Mesenchymal stem cell (in vitro differentiated cells and primary cell): ENCODE measurements around the gene CCT8.

Source experiments
- DNase-seq: peaks from one replicate; pipeline ENCODE4 v3.0.0-alpha.2; 2013
- H2AFZ ChIP-seq: one replicate; pipeline ENCODE4 v1.6.1; 2013; ENCODE audit warnings: low read depth, mild to moderate bottlenecking, control low read depth, inconsistent platforms, low read length, moderate library complexity
- H2AK5ac ChIP-seq: 2 replicates; pipeline ENCODE4 v1.6.1; 2013; ENCODE audit warnings: low read length, moderate library complexity, mild to moderate bottlenecking, inconsistent platforms; ENCODE audit not compliant: severe bottlenecking
- H2BK120ac ChIP-seq: one replicate; pipeline ENCODE4 v1.6.1; 2013; ENCODE audit warnings: low read depth, mild to moderate bottlenecking, inconsistent platforms, low read length, moderate library complexity
- H2BK12ac ChIP-seq, 2 experiments: one replicate each; pipeline ENCODE4 v1.6.1; 2013; ENCODE audit warnings: inconsistent platforms in 2 of 2, low read length in 2 of 2, mild to moderate bottlenecking in 2 of 2, moderate library complexity in 2 of 2, control low read depth in 1 of 2
- H2BK15ac ChIP-seq: one replicate; pipeline ENCODE4 v1.6.1; 2013; ENCODE audit warnings: mild to moderate bottlenecking, low read depth, inconsistent platforms; ENCODE audit not compliant: poor library complexity, severe bottlenecking
- H2BK5ac ChIP-seq: 2 replicates; pipeline ENCODE4 v1.6.1; 2013; ENCODE audit warnings: low read depth, mild to moderate bottlenecking, low read length, control low read depth, inconsistent platforms; ENCODE audit not compliant: poor library complexity, severe bottlenecking
- H3K14ac ChIP-seq, 2 experiments: one replicate each; pipeline ENCODE4 v1.6.1; 2013; ENCODE audit warnings: inconsistent platforms in 2 of 2, low read length in 2 of 2, control low read depth in 1 of 2, mild to moderate bottlenecking in 1 of 2, moderate library complexity in 1 of 2
- H3K18ac ChIP-seq, 2 experiments: one replicate each; pipeline ENCODE4 v1.6.1; 2013; ENCODE audit warnings: inconsistent platforms in 2 of 2, low read length in 2 of 2, control low read depth in 1 of 2, low read depth in 1 of 2, mild to moderate bottlenecking in 1 of 2
- H3K23ac ChIP-seq, 2 experiments: one replicate each; pipeline ENCODE4 v1.6.1; 2013; ENCODE audit warnings: inconsistent platforms in 2 of 2, low read length in 2 of 2, mild to moderate bottlenecking in 2 of 2, moderate library complexity in 2 of 2, control low read depth in 1 of 2
- H3K27ac ChIP-seq: 2 replicates; pipeline ENCODE4 v1.5.1; 2013; ENCODE audit warnings: mild to moderate bottlenecking, moderate library complexity, low read length, control low read depth, inconsistent platforms; ENCODE audit not compliant: poor library complexity, severe bottlenecking
- H3K27me3 ChIP-seq, 2 experiments: 2 replicates each; pipeline versions ENCODE4 v1.6.1 to v1.7.0; 2013; ENCODE audit warnings: low read length in 2 of 2, mild to moderate bottlenecking in 2 of 2, moderate library complexity in 2 of 2, control low read depth in 1 of 2, inconsistent platforms in 1 of 2; ENCODE audit not compliant: control insufficient read depth in 1 of 2, insufficient read depth in 1 of 2
- H3K36me3 ChIP-seq, 2 experiments: 2 replicates each; pipeline versions ENCODE4 v1.6.1 to v1.7.0; 2013; ENCODE audit warnings: low read length in 2 of 2, control low read depth in 1 of 2, inconsistent platforms in 1 of 2, low read depth in 1 of 2, mild to moderate bottlenecking in 1 of 2; ENCODE audit not compliant: insufficient read depth in 2 of 2, control insufficient read depth in 1 of 2
- H3K4ac ChIP-seq, 2 experiments: one replicate each; pipeline ENCODE4 v1.6.1; 2013; ENCODE audit warnings: inconsistent platforms in 2 of 2, low read length in 2 of 2, mild to moderate bottlenecking in 2 of 2, moderate library complexity in 2 of 2, control low read depth in 1 of 2, low read depth in 1 of 2
- H3K4me1 ChIP-seq: 2 replicates; pipeline ENCODE4 v1.6.1; 2013; ENCODE audit warnings: low read depth, low read length, control low read depth; ENCODE audit not compliant: control insufficient read depth, insufficient read depth
- H3K4me2 ChIP-seq: 2 replicates; pipeline ENCODE4 v1.6.1; 2013; ENCODE audit warnings: low read length, mild to moderate bottlenecking, inconsistent platforms; ENCODE audit not compliant: poor library complexity, severe bottlenecking
- H3K4me3 ChIP-seq, 2 experiments: 2 replicates each; pipeline versions ENCODE4 v1.5.1 to v1.7.0; 2013; ENCODE audit warnings: low read length in 2 of 2, mild to moderate bottlenecking in 2 of 2, control low read depth in 1 of 2, low read depth in 1 of 2; ENCODE audit not compliant: insufficient read depth in 1 of 2
- H3K79me1 ChIP-seq: replicated peaks from 2 replicates; pipeline ENCODE4 v1.6.1; 2013; ENCODE audit warnings: mild to moderate bottlenecking, control low read depth, low read length, inconsistent platforms; ENCODE audit not compliant: poor library complexity, severe bottlenecking
- H3K9ac ChIP-seq: 2 replicates; pipeline ENCODE4 v1.7.0; 2013; ENCODE audit warnings: mild to moderate bottlenecking, low read length, moderate library complexity
- H3K9me3 ChIP-seq: 2 replicates; pipeline ENCODE4 v1.7.0; 2013; ENCODE audit warnings: mild to moderate bottlenecking, low read length; ENCODE audit not compliant: control insufficient read depth
- H4K8ac ChIP-seq: one replicate; pipeline ENCODE4 v1.6.1; 2013; ENCODE audit warnings: inconsistent platforms, mild to moderate bottlenecking, low read length, moderate library complexity
- H4K91ac ChIP-seq: one replicate; pipeline ENCODE4 v1.6.1; 2013; ENCODE audit warnings: mild to moderate bottlenecking, low read length, inconsistent platforms
- WGBS: methylation state at CpG from one replicate; pipeline ENCODE4 v1.1.7; 2013; ENCODE audit warnings: mixed read lengths; 5-methylcytosine and 5-hydroxymethylcytosine counted together

Gene CCT8

DNA sequence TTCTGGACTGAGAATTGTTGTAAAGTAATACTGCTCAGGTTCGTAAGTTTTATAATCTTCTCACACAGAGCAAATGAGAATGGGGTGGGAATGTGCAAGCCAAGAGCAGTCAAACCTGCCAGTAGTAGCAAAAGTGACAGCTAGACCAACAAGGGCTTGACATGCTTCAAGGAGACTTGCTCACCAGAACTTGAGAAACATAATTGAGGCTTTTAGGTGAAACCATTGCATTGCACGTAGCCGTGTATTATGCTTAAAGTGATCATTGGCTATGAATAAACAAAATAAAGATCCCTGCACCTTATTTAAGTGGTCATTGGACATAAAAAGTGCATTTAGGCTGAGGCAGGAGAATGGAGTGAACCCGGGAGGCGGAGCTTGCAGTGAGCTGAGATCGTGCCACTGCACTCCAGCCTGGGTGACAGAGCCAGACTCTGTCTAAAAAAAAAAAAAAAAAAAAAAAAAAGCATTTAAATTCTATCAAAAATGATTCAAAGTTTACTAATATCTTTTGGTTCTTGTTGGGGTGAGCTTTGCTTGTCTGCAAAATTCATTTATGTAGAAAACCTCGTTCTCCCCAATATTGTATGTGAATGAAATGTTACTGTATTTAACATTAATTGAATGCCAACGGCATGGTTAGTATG, 11.8 kb upstream of the CCT8 start:
- Histone ChIP-seq H2BK5ac (no peak overlapping the region), H2BK12ac (no peak overlapping the region), H3K79me1 (no peaks in the 10 kb centered on the region), H3K4me1 (peaks cover 5% of the 10 kb centered on the region), H3K4me3 (no peak overlapping the region), H3K9ac (no peak overlapping the region), H2AFZ (no peak overlapping the region), H3K18ac (no peak overlapping the region), H4K91ac (no peak overlapping the region), H3K14ac (no peak overlapping the region), H3K4ac (no peak overlapping the region), H3K4me2 (no peak overlapping the region), H2BK120ac (no peak overlapping the region), H3K36me3 (peaks cover 0 to 9% of the 10 kb centered on the region in 2 experiments), H3K9me3 (no peaks in the 10 kb centered on the region), H2BK15ac (no peak overlapping the region), H4K8ac (no peak overlapping the region), H3K27ac (no peak overlapping the region), H3K23ac (no peak overlapping the region), H2AK5ac (no peak overlapping the region), H3K27me3 (no peaks in the 10 kb centered on the region)
- 84% methylated on average over 4 of the region's 8 CpGs for WGBS
- DNase-seq: no peak

- no peak overlapping the region for H2BK120ac ChIP-seq
- H3K4me2 ChIP-seq: no peak overlapping the region
- H3K79me1 ChIP-seq: no peaks in the 10 kb centered on the region
- H3K27ac ChIP-seq: no peak overlapping the region
- DNase-seq: no peak
- H3K4me1 ChIP-seq: peaks cover 6% of the 10 kb centered on the region
- H2BK15ac ChIP-seq: no peak overlapping the region
- WGBS: 100% methylated on average over 1 of the region's 2 CpGs
- no peak overlapping the region for H2AK5ac ChIP-seq
- H4K8ac ChIP-seq: no peak overlapping the region
- H3K4ac ChIP-seq: no peak overlapping the region
- no peaks in the 10 kb centered on the region for H3K27me3 ChIP-seq
- peaks cover 0 to 9% of the 10 kb centered on the region in 2 experiments for H3K36me3 ChIP-seq
- H4K91ac ChIP-seq: no peak overlapping the region
- no peaks in the 10 kb centered on the region for H3K9me3 ChIP-seq
- no peak overlapping the region for H3K4me3 ChIP-seq
- H3K14ac ChIP-seq: no peak overlapping the region
- no peak overlapping the region for H2AFZ ChIP-seq
- no peak overlapping the region for H3K23ac ChIP-seq
- H3K18ac ChIP-seq: no peak overlapping the region
- no peak overlapping the region for H2BK12ac ChIP-seq
- no peak overlapping the region for H2BK5ac ChIP-seq
- no peak overlapping the region for H3K9ac ChIP-seq
Observed at GRCh38 chr21:29084372-29084771, 10.9 kb upstream of the CCT8 start.

DNA sequence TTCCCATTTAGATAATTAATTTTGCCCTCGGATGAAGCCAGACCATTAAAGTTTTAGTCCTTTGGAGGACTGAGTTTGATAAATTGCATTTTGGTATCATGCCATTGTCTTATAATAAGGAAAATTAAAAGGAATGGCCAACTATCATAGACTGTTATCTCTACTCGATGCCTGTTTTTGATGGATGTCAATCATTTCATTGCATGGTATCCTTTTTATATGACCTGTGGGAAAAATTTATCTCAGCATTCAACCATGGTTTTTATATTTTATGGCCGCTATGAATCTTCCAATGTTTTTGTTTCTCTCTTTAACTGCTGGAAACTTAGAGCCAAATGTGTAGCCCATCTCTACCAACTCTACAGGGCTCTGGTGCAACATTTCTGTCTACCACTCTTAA, 9.9 kb upstream of the CCT8 start:
- no peak overlapping the region for H3K23ac ChIP-seq
- no peak overlapping the region for H2BK5ac ChIP-seq
- no peak overlapping the region for H3K27ac ChIP-seq
- H3K36me3 ChIP-seq: peaks cover 0 to 9% of the 10 kb centered on the region in 2 experiments
- no peaks in the 10 kb centered on the region for H3K79me1 ChIP-seq
- no peak overlapping the region for H3K18ac ChIP-seq
- H2BK120ac ChIP-seq: no peak overlapping the region
- WGBS: 100% methylated on average over 3 of the region's 3 CpGs
- no peak overlapping the region for H3K4ac ChIP-seq
- H3K4me2 ChIP-seq: no peak overlapping the region
- H3K9ac ChIP-seq: no peak overlapping the region
- no peak for DNase-seq
- no peak overlapping the region for H2AK5ac ChIP-seq
- no peaks in the 10 kb centered on the region for H3K9me3 ChIP-seq
- H2BK15ac ChIP-seq: no peak overlapping the region
- H3K4me3 ChIP-seq: no peak overlapping the region
- H3K27me3 ChIP-seq: no peaks in the 10 kb centered on the region
- peaks cover 8% of the 10 kb centered on the region for H3K4me1 ChIP-seq
- H3K14ac ChIP-seq: no peak overlapping the region
- H4K8ac ChIP-seq: no peak overlapping the region
- no peak overlapping the region for H2AFZ ChIP-seq
- no peak overlapping the region for H4K91ac ChIP-seq
- H2BK12ac ChIP-seq: no peak overlapping the region

GRCh38 chr21:29082046-29082815, 8.8 kb upstream of the CCT8 start:
- WGBS: 97% methylated on average over 3 of the region's 3 CpGs

More at GRCh38 chr21:29082046-29082815, 8.8 kb upstream of the CCT8 start:
- Histone ChIP-seq H4K91ac (no peak overlapping the region), H3K4me1 (peaks cover 8% of the 10 kb centered on the region), H3K14ac (no peak overlapping the region), H3K27me3 (no peaks in the 10 kb centered on the region), H3K18ac (no peak overlapping the region), H3K79me1 (no peaks in the 10 kb centered on the region), H2AFZ (no peak overlapping the region), H3K4ac (no peak overlapping the region), H2BK5ac (no peak overlapping the region), H4K8ac (no peak overlapping the region), H3K23ac (peak overlapping the region in 1 of 2 experiments; percentile 3), H3K9me3 (no peaks in the 10 kb centered on the region), H3K4me2 (no peak overlapping the region), H2AK5ac (peak overlapping the region; percentile 57), H3K27ac (no peak overlapping the region), H3K36me3 (peaks cover under 1 to 9% of the 10 kb centered on the region in 2 experiments), H2BK12ac (no peak overlapping the region), H2BK120ac (no peak overlapping the region), H2BK15ac (no peak overlapping the region), H3K9ac (no peak overlapping the region), H3K4me3 (no peak overlapping the region)
- DNase-seq: no peak
